Inflammatory macrophage treated with lipopolysaccharide for 4 hours (primary cell): ENCODE measurements around the gene SIGLEC9.
A peak's percentile ranks its signal among the peaks of the same experiment; 100 is the strongest.

Experiments used
- DNase-seq: peaks from one replicate; pipeline ENCODE4 v3.0.0-alpha.2; 2020

The SIGLEC9 gene

DNA sequence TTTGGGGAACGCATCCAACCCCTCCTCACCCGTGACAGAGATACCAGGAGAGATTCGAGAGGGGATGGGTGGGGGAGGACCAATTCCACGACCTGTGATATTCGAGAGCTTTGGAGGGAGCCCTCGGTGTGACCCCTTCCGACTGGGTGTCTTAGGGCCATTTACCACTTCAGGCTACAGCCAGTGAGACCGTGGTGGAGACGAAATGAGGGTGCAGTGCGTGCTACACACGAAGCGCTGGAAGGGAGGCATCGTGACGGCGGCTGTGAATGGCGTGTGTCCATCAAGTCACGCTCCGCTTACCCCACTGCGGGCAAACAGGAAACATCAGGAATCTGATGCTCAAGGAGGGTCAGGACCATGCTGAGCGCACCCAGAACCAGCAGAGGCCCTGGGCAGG, 26.9 kb upstream of the SIGLEC9 start:
- DNase-seq: no peak

DNA sequence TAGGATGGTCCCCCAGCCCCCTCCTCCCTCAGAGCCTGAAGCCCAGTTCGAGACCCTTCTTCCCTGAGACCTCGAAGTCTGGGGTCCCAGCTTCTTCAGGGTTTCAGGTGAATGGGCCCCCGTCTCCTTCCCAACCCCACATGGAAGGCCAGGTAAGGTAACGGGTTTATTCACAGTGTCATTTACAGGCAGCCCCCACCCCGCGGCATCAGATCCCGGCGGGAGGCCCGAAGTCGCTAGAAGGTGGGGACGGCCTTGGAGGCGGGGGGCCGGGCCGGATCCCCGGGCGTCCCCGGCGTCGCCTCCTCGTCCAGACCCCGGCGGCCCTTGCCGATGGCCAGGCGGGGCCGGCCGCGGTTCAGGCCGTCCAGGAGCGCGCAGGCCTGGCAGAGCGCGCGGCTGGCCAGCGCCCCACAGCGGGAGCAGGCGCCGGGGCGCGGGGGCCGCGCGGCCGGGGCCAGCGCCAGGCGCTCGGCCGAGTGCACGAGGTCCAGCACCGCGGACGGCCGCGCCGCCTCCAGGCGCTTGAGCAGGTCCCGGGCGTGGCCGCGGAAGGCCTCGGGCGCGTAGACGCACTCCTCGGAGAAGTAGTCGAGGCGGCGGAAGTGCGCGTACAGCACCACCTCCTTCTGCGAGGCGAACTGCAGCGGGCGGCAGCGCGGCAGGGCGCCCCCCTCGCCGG, 26.2 kb upstream of the SIGLEC9 start:
- DNase-seq: peak; percentile 60

DNA sequence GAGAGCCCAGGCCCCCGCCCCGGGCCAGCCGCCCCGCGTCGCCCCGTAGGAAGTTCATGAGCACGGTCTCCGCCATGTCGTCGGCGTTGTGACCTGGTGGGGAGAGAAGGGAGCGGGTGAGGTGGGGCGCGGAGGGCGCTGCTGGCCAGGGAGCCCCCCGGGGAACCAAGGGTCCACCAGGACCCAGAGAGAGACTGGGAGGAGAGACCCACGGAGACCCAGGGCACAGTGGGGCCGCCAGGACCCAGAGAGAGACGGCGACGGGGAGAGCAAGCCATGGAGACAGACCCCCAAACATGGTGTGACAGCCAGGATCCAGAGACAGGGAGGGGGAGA, 25.7 kb upstream of the SIGLEC9 start:
- DNase-seq: no peak

DNA sequence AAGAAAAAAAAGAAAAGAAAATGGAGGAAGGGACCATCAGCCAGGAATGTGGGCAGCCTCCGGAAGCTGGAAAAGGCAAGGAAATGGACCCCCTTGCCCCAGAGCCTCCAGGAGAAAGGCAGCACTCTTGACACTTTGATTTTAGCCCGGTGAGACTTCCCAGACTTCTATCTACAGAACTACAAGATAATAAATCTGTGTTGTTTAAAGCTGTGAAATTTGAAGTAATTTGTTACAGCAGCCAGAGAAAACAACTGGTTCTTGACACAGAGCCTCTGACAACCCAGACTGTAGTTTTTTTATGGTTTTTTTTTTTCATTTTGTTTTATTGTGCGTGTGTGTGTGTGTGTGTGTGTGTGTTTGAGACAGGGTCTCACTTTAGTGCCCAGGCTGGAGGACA, 24.1 kb upstream of the SIGLEC9 start:
- no peak for DNase-seq

DNA sequence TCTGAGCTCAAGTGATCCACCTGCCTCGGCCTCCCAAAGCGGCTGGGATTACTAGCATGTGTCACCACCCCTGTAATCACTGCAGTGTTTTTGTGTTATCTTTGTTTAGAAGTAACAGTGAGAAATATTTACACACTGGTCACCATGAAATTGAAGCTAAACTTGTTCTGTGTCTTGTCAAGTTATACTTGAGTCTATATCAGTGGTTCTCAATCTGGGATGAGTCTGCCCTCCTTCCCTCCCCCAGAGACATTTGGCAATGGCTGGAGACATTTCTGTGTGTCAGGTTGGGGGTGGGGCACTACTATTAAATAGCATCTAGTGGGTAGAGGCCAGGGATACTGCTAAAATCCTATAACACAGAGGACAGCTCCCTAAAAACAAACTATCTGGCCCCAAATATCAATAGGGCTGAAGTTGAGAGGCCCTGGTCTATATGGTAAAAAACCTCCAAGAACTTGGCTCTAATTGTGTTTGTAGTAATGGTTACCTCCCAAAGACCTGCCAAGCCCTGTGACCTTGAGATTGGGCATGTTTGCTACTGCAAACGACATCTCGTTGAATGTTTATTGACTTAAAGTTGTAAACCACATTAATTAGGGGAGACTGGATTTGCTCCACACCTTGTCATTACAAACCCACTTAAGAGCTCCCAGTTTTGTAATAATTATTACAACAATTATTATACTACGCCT, 23.4 kb upstream of the SIGLEC9 start:
- DNase-seq: no peak

DNA sequence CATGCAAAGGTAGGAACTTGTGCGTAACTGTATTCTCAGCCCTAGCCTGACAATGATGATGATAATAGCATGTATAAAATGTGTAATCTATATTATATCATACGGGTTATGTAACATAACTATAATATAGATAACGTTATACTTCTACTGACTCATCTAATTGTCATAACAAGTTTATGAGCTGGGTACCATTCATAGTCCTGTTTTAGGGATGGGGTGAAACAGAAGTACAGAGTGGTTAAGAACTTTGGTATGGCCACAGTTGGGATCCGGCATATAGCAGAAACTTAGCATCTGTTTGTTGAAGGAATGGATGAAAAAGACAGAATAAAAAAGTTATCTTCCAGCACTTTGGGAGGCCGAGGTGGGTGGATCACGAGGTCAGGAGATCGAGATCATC, 21.7 kb upstream of the SIGLEC9 start:
- DNase-seq: no peak

DNA sequence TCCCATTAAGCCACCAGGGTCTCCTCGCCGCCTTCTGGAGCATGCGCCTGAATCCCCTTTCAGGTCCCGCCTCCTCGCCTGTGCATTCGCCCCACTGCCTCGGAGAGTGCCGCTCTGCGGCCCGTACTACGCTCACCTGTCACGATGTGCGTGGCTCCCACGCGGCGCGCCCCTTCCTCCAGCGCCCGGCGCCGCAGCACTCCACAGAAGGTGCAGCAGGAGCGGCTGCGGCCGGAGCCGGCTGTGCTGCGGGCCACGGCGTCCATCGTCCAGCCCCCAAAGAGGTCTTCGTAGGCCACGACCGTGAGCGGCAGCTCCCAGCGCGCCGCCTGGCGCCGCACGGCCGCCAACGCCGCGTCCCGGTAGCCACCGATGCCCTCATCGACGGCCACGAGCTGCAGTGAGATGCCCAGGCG, 20.8 kb upstream of the SIGLEC9 start:
- no peak for DNase-seq

DNA sequence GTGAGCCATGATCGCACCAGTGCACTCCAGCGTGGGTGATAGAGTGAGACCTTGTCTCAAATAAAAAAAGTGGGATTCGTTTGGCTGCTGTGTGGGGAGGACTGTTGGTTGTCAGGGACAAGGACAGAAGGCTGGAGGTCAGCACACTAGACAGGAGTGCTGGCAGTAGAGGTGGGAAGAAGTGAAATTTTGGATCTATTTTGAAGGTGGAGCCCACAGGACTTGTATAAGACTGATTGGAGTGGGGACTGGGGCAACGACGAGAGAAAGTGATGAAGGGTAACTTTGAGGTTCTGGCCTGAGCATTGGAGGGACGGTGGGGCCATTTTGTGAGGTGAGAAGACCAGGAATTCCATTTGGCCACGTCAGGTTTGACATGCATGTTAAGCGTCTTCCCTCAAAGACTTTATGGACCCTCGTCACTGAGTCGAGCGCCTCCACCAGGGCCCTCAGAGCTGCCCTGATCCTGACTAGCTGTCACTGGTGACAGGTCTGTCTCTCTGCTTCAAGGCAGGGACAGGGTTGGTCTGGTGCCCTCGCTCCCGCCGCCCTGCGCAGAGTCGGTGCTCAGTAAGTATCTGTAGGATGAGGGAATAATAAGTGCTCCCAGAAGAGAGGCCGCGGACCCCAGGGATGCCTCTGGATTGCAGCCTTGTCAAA, 17.2 kb upstream of the SIGLEC9 start:
- DNase-seq: no peak

DNA sequence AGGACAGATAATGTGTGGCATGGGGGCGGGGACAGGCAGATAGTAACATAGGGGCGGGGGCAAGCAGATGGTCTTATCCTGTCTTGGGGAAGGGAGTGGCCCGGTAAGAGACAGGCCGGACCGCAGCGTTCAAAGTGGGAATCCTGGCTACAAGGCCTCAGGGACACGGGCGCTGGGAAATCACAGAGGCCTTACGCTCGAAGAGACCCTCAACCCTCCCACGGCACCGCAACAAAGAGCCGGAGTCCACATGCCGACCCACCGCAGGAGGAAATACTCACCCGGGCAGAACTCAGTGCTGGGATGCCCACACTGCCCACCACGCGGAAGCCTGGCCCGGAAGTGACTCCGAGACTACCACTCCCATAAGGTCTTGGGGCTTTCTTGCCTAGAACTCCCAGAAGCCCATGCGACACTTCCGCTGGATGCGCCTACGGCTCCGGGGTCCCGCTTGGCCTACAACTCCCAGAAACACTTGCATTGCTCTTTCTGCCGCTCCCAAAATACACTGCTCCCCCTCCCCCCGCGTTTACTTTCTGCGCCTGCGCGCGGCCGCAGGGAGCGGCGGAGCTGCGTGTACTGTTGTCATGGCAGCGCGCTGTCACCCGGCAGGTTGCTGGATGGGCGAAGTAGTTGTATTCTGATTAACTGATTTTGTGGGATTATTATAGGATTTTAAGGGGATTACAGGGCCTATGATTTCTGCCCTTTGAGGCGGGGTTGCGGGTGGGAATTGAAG, 16.5 kb upstream of the SIGLEC9 start, which contains the start of gene CTU1:
Gene CTU1 (minus strand): TSS at position 344 of the 739 bp plus-strand sequence. CDS start 3,840 bp downstream, outside the sequence.
- DNase-seq: peak; percentile 100

DNA sequence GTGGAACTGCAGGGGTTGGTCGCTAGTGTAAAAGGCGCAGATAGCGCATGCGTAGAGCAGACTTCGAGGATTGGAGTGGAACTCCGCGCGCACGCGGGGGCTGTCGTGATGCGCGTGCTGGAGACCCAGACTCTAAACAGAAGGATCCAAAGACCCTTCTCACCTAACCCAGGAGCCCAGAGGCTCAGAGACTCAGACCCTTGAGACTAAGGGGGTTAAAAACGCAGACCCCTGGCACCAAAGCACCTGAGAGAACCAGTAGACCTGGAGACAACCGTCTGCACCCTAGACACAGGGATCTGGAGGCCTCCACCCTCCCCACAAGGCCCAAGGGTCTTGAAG, 15.9 kb upstream of the SIGLEC9 start:
- DNase-seq: no peak

DNA sequence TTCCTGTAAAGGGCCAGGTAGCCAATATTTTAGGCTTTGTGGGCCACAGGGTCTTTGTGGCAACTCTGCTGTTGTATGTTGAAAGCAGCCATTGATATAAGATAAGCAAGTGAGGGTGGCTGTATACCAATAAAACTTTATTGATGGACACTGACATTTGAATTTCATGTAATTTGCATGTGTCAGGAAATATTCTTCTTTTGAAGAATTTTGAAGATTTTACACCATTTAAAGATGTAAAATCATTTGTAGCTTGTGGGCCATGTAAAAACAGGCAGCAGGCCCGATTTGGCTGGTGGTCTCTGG, 14.1 kb upstream of the SIGLEC9 start:
- no peak for DNase-seq

DNA sequence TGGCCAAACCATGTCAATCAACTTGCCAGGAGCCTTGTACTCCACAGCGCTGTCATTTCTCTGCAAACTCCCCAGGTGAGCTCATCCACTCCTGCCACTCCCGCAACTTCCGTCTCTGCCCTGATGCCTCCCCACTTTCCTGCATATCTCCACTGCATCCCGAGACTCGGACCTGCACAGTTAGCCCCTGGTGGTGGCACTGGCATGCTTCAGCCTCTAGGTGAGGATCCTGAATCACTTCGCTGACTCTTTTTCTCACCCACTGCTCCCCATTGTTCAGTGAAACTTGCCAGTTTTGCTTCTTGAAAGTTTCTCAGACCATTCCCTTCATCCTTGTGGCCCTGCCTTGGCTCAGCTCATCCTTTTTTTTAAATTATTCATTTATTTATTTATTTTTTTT, 13.1 kb upstream of the SIGLEC9 start:
- no peak for DNase-seq

DNA sequence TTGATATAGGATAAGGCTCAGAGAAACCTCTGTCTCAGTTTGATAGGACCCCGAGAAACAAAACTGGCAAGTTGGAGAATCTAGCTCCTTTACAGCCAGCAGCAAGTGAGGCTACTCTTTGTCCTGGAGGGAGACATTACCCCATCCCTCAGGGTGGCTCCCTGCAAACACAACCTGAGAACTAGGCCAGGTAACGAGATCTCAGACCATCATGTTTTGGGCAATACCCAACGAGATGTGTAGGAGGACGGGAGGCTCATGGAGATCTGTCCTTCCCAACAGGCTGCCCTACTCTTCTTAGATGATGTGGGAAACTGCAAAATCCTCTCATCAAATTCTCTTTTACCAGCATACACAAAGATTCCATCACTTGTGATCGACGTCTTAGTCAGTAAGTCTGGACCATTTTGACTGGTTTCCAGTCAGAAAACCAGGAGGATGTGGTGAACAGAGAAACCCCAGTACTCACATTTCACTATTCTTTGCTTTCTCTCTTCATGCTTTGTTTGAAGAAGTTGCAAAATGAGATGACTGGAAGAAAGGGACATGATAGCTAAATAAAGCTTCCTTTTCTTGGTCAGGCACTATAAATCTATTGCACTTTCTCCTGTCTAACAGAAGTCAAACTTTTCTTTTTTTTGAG, 10.5 kb upstream of the SIGLEC9 start:
- peak; percentile 82 for DNase-seq

DNA sequence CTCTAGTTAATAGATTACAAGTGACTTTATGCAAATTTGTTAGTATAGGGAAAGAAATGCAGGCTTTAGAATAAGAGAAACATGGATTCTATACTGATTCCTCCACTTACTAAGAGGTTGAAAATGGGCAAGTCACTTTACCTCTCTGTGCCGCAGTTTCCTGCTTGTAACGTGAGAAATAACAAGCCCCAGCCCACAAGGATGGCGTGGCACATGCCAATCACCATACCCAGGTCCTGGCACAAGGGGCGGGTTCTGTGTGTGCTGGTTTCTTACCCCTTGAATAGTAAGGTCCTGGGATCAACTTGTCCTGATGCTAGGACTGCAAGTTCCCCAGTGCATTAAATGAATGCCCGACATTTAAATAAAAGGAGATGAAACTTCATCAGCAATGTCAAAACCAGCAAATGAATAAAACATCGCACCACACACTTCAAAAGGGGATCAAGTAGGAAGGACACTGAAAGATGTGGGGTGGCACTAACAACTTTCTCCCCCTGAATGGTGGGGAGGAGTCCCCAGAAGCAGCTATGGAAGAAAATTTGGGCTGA, 7.9 kb upstream of the SIGLEC9 start:
- DNase-seq: no peak

DNA sequence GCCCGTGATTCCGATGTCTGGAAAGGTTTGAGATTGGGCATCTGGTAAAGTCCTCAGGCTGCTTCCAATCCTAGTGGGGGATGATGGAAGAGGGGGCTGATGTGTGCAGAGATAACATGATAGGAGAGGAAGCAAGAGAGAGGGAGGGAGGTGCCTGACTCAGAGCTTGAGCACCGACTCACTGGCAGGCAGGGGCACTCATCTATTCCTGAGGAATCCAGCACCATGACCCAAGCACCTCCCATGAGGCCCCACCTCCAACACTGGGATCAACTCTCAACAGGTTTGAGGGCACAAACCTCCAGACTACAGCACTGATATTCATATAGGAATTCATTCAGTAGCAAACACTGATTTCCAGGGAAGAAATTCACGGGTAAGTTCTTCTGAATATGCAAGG, 5.6 kb upstream of the SIGLEC9 start:
- DNase-seq: peak; percentile 53

DNA sequence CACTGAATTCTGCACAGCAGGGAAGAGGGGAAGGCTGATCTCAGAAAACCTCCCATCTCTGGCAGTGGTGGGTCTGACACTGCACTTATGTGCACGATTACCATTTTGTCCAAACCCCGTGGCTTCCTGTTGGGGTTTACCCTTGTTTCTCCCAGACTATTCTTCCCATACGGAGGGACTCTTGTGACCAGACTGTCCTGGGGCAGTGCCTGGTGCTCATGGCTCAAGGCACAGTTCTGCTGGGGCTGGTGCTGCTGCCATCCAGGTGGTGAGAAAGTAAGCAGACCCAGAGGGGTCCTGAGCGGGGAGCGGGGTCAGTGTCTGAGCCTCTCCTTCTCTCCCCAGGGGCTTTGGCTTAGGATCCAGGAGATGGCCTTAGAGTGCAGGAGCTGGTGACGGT, 5.1 kb upstream of the SIGLEC9 start:
- peak; percentile 86 for DNase-seq

DNA sequence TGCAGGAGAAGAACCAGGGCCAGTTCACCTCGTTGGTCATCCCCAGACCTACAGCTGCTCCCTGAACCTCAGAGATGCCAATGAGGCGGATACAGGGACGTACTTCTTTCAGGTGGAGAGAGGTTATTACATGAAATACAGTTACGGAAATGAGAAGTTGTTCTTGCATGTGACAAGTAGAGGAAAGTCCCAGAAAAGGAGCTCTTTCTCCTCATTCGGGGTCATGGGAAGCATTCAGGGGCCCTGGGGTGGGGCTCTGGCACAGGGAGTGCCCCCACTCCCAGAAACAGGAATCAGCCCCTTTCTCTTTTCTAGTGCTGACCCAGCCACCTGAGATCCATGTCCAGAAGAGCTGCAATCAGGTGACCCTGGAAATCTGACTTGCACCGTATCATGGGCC, 4.5 kb upstream of the SIGLEC9 start:
- peak; percentile 73 for DNase-seq

DNA sequence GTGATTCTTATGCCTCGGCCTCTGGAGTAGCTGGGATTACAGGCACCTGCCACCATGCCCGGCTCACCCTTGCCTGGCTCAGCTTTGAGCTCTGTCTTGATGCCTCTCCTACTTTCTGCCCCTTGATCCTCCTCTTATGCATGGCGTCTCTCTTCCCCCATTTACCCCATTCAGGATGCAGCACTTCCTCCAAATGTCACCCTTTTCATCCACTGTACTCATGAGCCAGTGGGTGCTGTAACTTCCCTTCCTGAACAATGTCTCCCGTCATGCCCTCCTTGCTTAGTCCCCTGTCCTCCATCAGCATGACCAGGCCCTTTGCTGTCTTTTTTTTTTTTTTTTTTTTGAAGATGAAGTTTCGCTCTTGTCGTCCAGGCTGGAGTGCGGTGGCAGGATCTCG, 3.4 kb upstream of the SIGLEC9 start:
- DNase-seq: peak; percentile 87

DNA sequence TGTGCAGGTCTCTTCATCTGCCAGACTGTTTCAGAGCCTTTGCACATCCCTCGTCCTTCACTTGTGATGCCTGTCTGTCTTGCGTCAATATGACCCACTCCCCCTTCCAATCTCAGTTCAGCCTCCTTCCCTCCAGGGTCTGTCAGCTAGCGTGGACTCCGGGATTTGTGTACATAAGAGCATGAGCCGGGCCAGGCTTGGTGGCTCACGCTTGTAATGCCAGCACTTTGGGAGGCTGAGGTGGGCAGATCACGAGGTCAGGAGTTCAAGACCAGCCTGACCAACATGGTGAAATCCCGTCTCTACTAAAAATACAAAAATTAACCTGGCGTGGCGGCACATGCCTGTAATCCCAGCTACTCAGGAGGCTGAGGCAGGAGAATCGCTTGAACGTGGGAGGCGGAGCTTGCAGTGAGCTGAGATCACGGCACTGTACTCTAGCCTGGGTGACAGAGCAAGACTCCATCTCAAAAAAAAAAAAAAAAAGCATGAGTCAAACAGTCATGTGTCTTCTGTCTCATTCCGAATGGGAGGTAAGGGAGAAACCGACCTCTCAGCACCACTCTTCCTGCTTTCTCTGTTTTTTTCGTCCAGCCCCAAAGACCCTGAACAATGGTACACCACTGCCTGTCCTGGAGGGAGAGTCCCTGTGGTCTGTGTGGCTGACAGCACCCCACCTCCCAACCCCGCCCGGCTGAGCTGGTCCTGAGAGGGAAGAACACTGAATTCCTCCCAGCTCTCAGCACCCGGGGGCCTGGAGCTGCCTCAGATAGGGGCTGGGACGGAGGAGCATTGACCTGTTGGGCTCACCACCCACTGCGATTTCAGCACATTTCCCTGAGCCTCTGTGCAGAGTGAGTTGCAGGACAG, 2.4 kb upstream of the SIGLEC9 start:
- DNase-seq: peak; percentile 90

DNA sequence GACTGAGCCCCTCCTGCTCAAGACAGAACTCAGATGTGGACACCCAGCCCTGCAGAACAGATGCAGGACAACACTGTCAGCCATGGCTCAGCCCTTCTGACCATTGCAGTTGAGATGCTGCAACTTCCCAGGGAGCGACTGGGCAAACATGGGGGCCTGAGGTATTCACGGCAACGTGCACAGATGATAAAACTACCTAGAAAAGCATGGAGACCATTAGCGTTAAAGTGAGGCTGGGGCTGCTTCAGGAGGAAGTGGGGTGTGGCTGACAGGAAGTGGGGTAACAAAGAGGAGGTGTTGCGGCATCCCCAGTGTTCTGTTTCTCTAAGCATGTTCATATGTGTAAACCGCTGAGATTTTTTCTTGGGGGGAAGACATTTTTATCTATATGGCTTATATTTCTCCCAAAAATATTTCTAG, 1.3 kb upstream of the SIGLEC9 start:
- peak; percentile 87 for DNase-seq

DNA sequence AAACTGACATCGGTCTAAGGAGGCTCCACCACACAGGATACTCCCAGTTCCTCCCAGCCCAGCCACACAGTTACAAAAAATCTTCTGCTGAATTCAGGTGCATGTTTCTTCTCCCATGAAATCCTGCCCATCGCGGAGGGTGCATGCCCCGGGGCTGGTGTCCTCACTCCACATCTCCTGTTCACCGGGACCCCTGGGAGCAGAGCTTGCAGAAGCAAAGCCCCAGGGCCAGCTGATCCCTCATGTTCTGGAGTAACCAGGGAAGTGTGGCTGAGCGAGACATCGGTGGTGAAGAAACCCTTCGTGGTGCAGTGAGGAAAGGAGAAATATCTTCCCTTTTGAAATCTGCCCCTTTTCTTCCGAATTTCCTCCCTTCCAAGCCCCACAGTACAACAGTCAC, 904 bp upstream of the SIGLEC9 start:
- peak; percentile 66 for DNase-seq

DNA sequence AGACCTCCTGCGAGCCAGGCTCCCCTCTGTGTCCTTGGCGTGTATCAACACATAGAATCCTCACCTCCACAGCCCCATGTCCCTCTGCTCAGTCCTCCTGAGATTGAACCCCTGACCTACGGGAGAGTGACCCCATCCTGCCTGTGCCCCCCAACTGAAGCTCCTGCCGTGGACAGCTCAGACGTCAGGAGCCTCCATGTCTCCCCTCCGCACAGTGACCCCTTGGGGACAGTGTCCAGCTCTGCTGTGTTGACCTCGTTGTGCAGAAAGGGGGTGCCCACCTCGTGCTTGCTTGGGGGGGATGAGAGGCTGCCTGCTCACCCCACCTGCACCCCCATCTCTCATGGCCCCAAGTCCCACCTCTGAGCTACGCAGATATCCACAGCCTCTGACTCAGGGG, 490 bp upstream of the SIGLEC9 start:
- no peak for DNase-seq
